ENCODE data around the gene SLC16A3. TPM values are rescaled to one million over a fixed set of nuclear protein-coding genes. Genes with fewer than 3 reads are reported as not detected.

Gene SLC16A3
- total RNA-seq, 1 donor from 2014 or later: 253 TPM

- H3K9me3 ChIP-seq: no peaks in the 10 kb centered on the region
- no peak for TF ChIP-seq CTCF (IDR thresholded peaks at IDR 0.05)
- H3K27ac ChIP-seq: peak overlapping the region; percentile 66 to 77
- intact Hi-C loops (cut with DNase I): loop anchor here (2.0 to 5.0 kb wide), 2 partner anchors 13 to 35 kb away; partner anchors contain the start of gene SLC16A3
- H3K4me1 ChIP-seq: peaks cover 36 to 55% of the 10 kb centered on the region in 2 donors
- H3K36me3 ChIP-seq: peaks cover 64% of the 10 kb centered on the region in 2 donors
- no peak for DNase-seq (ENCODE audit: low spot score in 2 of 2)
- no peaks in the 10 kb centered on the region for H3K27me3 ChIP-seq
- no peak overlapping the region for H3K4me3 ChIP-seq
These were observed 13.3 kb downstream of the SLC16A3 start for GRCh38 chr17:82241926-82242697.

GRCh38 chr17:82242698-82242976 lies 13.8 kb downstream of the SLC16A3 start:
- intact Hi-C loops (cut with DNase I): loop anchor here (2.0 to 5.0 kb wide), 2 partner anchors 14 to 35 kb away; partner anchors contain the start of gene SLC16A3
- peaks cover 36 to 59% of the 10 kb centered on the region in 2 donors for H3K4me1 ChIP-seq

GRCh38 chr17:82242977-82243647 lies 14.3 kb downstream of the SLC16A3 start:
- peak in 1 of 2 donors; percentile 89 for DNase-seq (ENCODE audit: low spot score in 2 of 2)
- TF ChIP-seq CTCF (IDR thresholded peaks at IDR 0.05): no peak
- intact Hi-C loops (cut with DNase I): loop anchor here (1.0 to 5.0 kb wide), 3 partner anchors 14 to 36 kb away; partner anchors contain the start of gene SLC16A3
- Histone ChIP-seq H3K27ac (peak overlapping the region; percentile 53 to 66), H3K36me3 (peaks cover 65% of the 10 kb centered on the region in 2 donors), H3K4me1 (peaks cover 36 to 55% of the 10 kb centered on the region in 2 donors), H3K4me3 (no peak overlapping the region), H3K9me3 (no peaks in the 10 kb centered on the region), H3K27me3 (no peaks in the 10 kb centered on the region)

More at GRCh38 chr17:82242698-82242976, 13.8 kb downstream of the SLC16A3 start:
- H3K27ac ChIP-seq: peak overlapping the region; percentile 53 to 66
- no peaks in the 10 kb centered on the region for H3K9me3 ChIP-seq
- H3K4me3 ChIP-seq: no peak overlapping the region
- no peak for DNase-seq (ENCODE audit: low spot score in 2 of 2)
- no peak for TF ChIP-seq CTCF (IDR thresholded peaks at IDR 0.05)
- H3K36me3 ChIP-seq: peaks cover 64% of the 10 kb centered on the region in 2 donors
- H3K27me3 ChIP-seq: no peaks in the 10 kb centered on the region

- intact Hi-C loops (cut with DNase I): loop anchor here (1.0 to 5.0 kb wide), 4 partner anchors 15 to 49 kb away; partner anchors contain the start of gene SLC16A3
- Histone ChIP-seq H3K9me3 (no peaks in the 10 kb centered on the region), H3K4me3 (no peak overlapping the region), H3K27ac (peak overlapping the region; percentile 50 to 66), H3K27me3 (no peaks in the 10 kb centered on the region), H3K36me3 (peaks cover 68 to 72% of the 10 kb centered on the region in 2 donors), H3K4me1 (peaks cover 33 to 48% of the 10 kb centered on the region in 2 donors)
- TF ChIP-seq CTCF (IDR thresholded peaks at IDR 0.05): no peak
- no peak for DNase-seq (ENCODE audit: low spot score in 2 of 2)
These were observed 15.0 kb downstream of the SLC16A3 start for GRCh38 chr17:82243648-82244412.

GRCh38 chr17:82244413-82245133 lies 15.7 kb downstream of the SLC16A3 start:
- DNase-seq (ENCODE audit: low spot score in 2 of 2): no peak
- Histone ChIP-seq H3K27me3 (no peaks in the 10 kb centered on the region), H3K4me3 (no peak overlapping the region), H3K9me3 (no peaks in the 10 kb centered on the region), H3K4me1 (peaks cover 33 to 47% of the 10 kb centered on the region in 2 donors), H3K27ac (no peak overlapping the region), H3K36me3 (peaks cover 68 to 75% of the 10 kb centered on the region in 2 donors)
- TF ChIP-seq CTCF (IDR thresholded peaks at IDR 0.05): peak in 2 of 3 experiments; percentile 31 to 44
- intact Hi-C loops (cut with DNase I): loop anchor here (2.0 to 5.0 kb wide), 2 partner anchors 37 to 48 kb away; no protein-coding TSS in a partner anchor

All from ascending aorta (tissue), 2 donors.